ENCODE data around the gene KCNJ6.

Gene KCNJ6

GRCh38 chr21:37711286-37711829 is 204.9 kb downstream of the KCNJ6 start:
- TF ChIP-seq BACH2 (CRISPR knock-in tag; IDR thresholded peaks at IDR 0.05; ENCODE audit: borderline replicate concordance) (no peak), OSR1 (CRISPR knock-in tag; IDR thresholded peaks at IDR 0.05) (no peak), SNAI2 (CRISPR knock-in tag; IDR thresholded peaks at IDR 0.05) (no peak), CREB5 (CRISPR knock-in tag; IDR thresholded peaks at IDR 0.05; ENCODE audit: low read depth) (no peak), GLIS3 (CRISPR knock-in tag; IDR thresholded peaks at IDR 0.05) (no peak), POU6F1 (CRISPR knock-in tag; IDR thresholded peaks at IDR 0.05; ENCODE audit: borderline replicate concordance, low read depth) (no peak), ZFP30 (CRISPR knock-in tag; IDR thresholded peaks at IDR 0.05) (no peak), TOX (CRISPR knock-in tag; IDR thresholded peaks at IDR 0.05; ENCODE audit: borderline replicate concordance) (no peak), ZFP3 (CRISPR knock-in tag; IDR thresholded peaks at IDR 0.05) (no peak)
- TF ChIP-seq, protein P1, sequence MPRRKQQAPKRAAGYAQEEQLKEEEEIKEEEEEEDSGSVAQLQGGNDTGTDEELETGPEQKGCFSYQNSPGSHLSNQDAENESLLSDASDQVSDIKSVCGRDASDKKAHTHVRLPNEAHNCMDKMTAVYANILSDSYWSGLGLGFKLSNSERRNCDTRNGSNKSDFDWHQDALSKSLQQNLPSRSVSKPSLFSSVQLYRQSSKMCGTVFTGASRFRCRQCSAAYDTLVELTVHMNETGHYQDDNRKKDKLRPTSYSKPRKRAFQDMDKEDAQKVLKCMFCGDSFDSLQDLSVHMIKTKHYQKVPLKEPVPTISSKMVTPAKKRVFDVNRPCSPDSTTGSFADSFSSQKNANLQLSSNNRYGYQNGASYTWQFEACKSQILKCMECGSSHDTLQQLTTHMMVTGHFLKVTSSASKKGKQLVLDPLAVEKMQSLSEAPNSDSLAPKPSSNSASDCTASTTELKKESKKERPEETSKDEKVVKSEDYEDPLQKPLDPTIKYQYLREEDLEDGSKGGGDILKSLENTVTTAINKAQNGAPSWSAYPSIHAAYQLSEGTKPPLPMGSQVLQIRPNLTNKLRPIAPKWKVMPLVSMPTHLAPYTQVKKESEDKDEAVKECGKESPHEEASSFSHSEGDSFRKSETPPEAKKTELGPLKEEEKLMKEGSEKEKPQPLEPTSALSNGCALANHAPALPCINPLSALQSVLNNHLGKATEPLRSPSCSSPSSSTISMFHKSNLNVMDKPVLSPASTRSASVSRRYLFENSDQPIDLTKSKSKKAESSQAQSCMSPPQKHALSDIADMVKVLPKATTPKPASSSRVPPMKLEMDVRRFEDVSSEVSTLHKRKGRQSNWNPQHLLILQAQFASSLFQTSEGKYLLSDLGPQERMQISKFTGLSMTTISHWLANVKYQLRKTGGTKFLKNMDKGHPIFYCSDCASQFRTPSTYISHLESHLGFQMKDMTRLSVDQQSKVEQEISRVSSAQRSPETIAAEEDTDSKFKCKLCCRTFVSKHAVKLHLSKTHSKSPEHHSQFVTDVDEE (CRISPR knock-in tag; IDR thresholded peaks at IDR 0.05): no peak
- ATAC-seq: no peak; the same call in 2 of the 3 replicates

- ATAC-seq: no peak
- no peak for TF ChIP-seq ZC3H10 (CRISPR knock-in tag; IDR thresholded peaks at IDR 0.05)
- TF ChIP-seq TCF4 (CRISPR knock-in tag; IDR thresholded peaks at IDR 0.05; ENCODE audit: borderline replicate concordance): peak; percentile 74; the same call in 1 of the 2 replicates
- no peak for TF ChIP-seq CSDC2 (CRISPR knock-in tag; IDR thresholded peaks at IDR 0.05)
- no peak for TF ChIP-seq POU6F1 (CRISPR knock-in tag; IDR thresholded peaks at IDR 0.05; ENCODE audit: borderline replicate concordance, low read depth)
- TF ChIP-seq ZFP30 (CRISPR knock-in tag; IDR thresholded peaks at IDR 0.05): no peak
Observed at GRCh38 chr21:37710546-37711285, 205.5 kb downstream of the KCNJ6 start.

GRCh38 chr21:37704751-37705150 is 211.5 kb downstream of the KCNJ6 start:
- no peak for TF ChIP-seq TCF4 (CRISPR knock-in tag; IDR thresholded peaks at IDR 0.05; ENCODE audit: borderline replicate concordance)
- no peak for TF ChIP-seq PATZ1 (CRISPR knock-in tag; IDR thresholded peaks at IDR 0.05; ENCODE audit: borderline replicate concordance)
- no peak for TF ChIP-seq ESRRG (CRISPR knock-in tag; IDR thresholded peaks at IDR 0.05)
- TF ChIP-seq BACH2 (CRISPR knock-in tag; IDR thresholded peaks at IDR 0.05; ENCODE audit: borderline replicate concordance): no peak
- TF ChIP-seq ISL1 (CRISPR knock-in tag; IDR thresholded peaks at IDR 0.05): no peak
- no peak for TF ChIP-seq ZNF565 (CRISPR knock-in tag; conservative IDR thresholded peaks at IDR 0.05; ENCODE audit: low read depth)
- no peak for TF ChIP-seq CREB5 (CRISPR knock-in tag; IDR thresholded peaks at IDR 0.05; ENCODE audit: low read depth)
- TF ChIP-seq RARB (CRISPR knock-in tag; IDR thresholded peaks at IDR 0.05): no peak
- no peak for TF ChIP-seq POU6F1 (CRISPR knock-in tag; IDR thresholded peaks at IDR 0.05; ENCODE audit: borderline replicate concordance, low read depth)
- no peak for ATAC-seq

All from SK-N-SH treated with all-trans-retinoic acid at 6 μM for 48 hours (cell line).